ENCODE measurements around the gene HNF4A. TPM values are rescaled to one million over a fixed set of nuclear protein-coding genes. Genes with fewer than 3 reads are reported as not detected.

Gene HNF4A
- total RNA-seq, 1 experiment from 2014 or later: 0.15 TPM

DNA sequence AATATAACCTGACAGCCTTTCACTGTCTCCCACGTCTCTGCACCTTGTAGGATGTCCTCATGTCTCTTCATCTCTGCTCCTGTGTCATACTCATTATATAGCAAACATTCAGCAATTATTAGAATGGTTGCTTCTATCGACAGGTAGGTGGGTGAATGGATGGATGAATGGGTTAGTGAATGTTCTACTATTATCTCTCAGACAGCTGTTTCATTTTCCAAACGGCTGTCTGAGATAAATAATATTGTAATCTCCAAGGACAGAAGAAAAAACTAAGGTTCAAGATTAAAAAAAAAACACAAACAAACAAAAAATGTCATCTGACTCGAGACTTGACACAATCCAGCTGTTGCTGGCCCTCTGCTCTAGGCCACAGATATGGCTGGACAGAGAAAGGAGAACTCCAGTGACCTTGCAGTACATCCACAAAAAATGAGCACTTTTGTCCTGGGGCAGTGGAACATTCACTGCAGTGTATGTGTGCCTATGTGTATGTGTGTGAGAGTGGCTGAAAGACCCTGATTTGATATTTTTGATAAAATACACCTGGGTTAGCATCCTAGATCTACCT is 2.1 kb downstream of the HNF4A start:
- ChIA-PET CTCF (interaction anchor here (1.5 kb wide), 1 partner anchor 27 kb away, joined by 5 read pairs; no protein-coding TSS in a partner anchor), POLR2A (no interaction called here)
- no peaks in the 10 kb centered on the region; the same call in 1 of the 2 replicates for H3K27me3 Mint-ChIP-seq (ENCODE audit: low read depth)
- DNase-seq (ENCODE audit: low spot score) (no peak), ATAC-seq (no peak)
- H3K27ac Mint-ChIP-seq: no peak overlapping the region
- H3K36me3 Mint-ChIP-seq: no peaks in the 10 kb centered on the region
- TF ChIP-seq, protein P1, sequence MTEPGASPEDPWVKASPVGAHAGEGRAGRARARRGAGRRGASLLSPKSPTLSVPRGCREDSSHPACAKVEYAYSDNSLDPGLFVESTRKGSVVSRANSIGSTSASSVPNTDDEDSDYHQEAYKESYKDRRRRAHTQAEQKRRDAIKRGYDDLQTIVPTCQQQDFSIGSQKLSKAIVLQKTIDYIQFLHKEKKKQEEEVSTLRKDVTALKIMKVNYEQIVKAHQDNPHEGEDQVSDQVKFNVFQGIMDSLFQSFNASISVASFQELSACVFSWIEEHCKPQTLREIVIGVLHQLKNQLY (CRISPR knock-in tag; IDR thresholded peaks at IDR 0.05): no peak
- TF ChIP-seq TEAD4 (CRISPR knock-in tag; IDR thresholded peaks at IDR 0.05) (no peak), IRF2 (CRISPR knock-in tag; IDR thresholded peaks at IDR 0.05; ENCODE audit: borderline replicate concordance, low read depth) (no peak), JUN (CRISPR knock-in tag; IDR thresholded peaks at IDR 0.05) (no peak), SMAD4 (CRISPR knock-in tag; IDR thresholded peaks at IDR 0.05) (no peak), ZNF416 (CRISPR knock-in tag; IDR thresholded peaks at IDR 0.05) (no peak), ZBTB21 (CRISPR knock-in tag; IDR thresholded peaks at IDR 0.05; ENCODE audit: borderline replicate concordance) (no peak), ZNF138 (CRISPR knock-in tag; conservative IDR thresholded peaks at IDR 0.05) (no peak), FOXP1 (CRISPR knock-in tag; IDR thresholded peaks at IDR 0.05; ENCODE audit: borderline replicate concordance) (no peak), TEAD1 (CRISPR knock-in tag; IDR thresholded peaks at IDR 0.05) (no peak)
- TF ChIP-seq, protein P2, sequence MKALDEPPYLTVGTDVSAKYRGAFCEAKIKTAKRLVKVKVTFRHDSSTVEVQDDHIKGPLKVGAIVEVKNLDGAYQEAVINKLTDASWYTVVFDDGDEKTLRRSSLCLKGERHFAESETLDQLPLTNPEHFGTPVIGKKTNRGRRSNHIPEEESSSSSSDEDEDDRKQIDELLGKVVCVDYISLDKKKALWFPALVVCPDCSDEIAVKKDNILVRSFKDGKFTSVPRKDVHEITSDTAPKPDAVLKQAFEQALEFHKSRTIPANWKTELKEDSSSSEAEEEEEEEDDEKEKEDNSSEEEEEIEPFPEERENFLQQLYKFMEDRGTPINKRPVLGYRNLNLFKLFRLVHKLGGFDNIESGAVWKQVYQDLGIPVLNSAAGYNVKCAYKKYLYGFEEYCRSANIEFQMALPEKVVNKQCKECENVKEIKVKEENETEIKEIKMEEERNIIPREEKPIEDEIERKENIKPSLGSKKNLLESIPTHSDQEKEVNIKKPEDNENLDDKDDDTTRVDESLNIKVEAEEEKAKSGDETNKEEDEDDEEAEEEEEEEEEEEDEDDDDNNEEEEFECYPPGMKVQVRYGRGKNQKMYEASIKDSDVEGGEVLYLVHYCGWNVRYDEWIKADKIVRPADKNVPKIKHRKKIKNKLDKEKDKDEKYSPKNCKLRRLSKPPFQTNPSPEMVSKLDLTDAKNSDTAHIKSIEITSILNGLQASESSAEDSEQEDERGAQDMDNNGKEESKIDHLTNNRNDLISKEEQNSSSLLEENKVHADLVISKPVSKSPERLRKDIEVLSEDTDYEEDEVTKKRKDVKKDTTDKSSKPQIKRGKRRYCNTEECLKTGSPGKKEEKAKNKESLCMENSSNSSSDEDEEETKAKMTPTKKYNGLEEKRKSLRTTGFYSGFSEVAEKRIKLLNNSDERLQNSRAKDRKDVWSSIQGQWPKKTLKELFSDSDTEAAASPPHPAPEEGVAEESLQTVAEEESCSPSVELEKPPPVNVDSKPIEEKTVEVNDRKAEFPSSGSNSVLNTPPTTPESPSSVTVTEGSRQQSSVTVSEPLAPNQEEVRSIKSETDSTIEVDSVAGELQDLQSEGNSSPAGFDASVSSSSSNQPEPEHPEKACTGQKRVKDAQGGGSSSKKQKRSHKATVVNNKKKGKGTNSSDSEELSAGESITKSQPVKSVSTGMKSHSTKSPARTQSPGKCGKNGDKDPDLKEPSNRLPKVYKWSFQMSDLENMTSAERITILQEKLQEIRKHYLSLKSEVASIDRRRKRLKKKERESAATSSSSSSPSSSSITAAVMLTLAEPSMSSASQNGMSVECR (CRISPR knock-in tag; IDR thresholded peaks at IDR 0.05; ENCODE audit: borderline replicate concordance): no peak
- TF ChIP-seq, protein P3, sequence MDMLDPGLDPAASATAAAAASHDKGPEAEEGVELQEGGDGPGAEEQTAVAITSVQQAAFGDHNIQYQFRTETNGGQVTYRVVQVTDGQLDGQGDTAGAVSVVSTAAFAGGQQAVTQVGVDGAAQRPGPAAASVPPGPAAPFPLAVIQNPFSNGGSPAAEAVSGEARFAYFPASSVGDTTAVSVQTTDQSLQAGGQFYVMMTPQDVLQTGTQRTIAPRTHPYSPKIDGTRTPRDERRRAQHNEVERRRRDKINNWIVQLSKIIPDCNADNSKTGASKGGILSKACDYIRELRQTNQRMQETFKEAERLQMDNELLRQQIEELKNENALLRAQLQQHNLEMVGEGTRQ (CRISPR knock-in tag; IDR thresholded peaks at IDR 0.05): no peak
- H3K4me3 Mint-ChIP-seq: no peak overlapping the region
- no peaks in the 10 kb centered on the region for H3K4me1 Mint-ChIP-seq
- H3K9me3 Mint-ChIP-seq: peaks cover 6% of the 10 kb centered on the region; the same call in 1 of the 2 replicates

GRCh38 chr20:44358776-44359175 is 3.3 kb downstream of the HNF4A start:
- DNase-seq (ENCODE audit: low spot score) (no peak), ATAC-seq (no peak)
- no peak overlapping the region for H3K4me3 Mint-ChIP-seq
- ChIA-PET POLR2A (no interaction called here), CTCF (no interaction called here)
- no peaks in the 10 kb centered on the region for H3K4me1 Mint-ChIP-seq
- H3K27ac Mint-ChIP-seq: no peak overlapping the region
- no peaks in the 10 kb centered on the region for H3K36me3 Mint-ChIP-seq
- H3K27me3 Mint-ChIP-seq (ENCODE audit: low read depth): no peaks in the 10 kb centered on the region; the same call in 1 of the 2 replicates
- H3K9me3 Mint-ChIP-seq: peaks cover 6% of the 10 kb centered on the region; the same call in 1 of the 2 replicates
- TF ChIP-seq, protein P3 (CRISPR knock-in tag; IDR thresholded peaks at IDR 0.05): no peak
- TF ChIP-seq RORB (CRISPR knock-in tag; IDR thresholded peaks at IDR 0.05) (no peak), ELF4 (CRISPR knock-in tag; IDR thresholded peaks at IDR 0.05; ENCODE audit: low read depth) (no peak), MXD4 (CRISPR knock-in tag; IDR thresholded peaks at IDR 0.05; ENCODE audit: borderline replicate concordance) (no peak), AR (CRISPR knock-in tag; IDR thresholded peaks at IDR 0.05) (no peak), RELA (CRISPR knock-in tag; IDR thresholded peaks at IDR 0.05; ENCODE audit: borderline replicate concordance) (no peak)
- TF ChIP-seq, protein P4, sequence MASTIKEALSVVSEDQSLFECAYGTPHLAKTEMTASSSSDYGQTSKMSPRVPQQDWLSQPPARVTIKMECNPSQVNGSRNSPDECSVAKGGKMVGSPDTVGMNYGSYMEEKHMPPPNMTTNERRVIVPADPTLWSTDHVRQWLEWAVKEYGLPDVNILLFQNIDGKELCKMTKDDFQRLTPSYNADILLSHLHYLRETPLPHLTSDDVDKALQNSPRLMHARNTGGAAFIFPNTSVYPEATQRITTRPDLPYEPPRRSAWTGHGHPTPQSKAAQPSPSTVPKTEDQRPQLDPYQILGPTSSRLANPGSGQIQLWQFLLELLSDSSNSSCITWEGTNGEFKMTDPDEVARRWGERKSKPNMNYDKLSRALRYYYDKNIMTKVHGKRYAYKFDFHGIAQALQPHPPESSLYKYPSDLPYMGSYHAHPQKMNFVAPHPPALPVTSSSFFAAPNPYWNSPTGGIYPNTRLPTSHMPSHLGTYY (CRISPR knock-in tag; IDR thresholded peaks at IDR 0.05): no peak
